H1 (cell line): Measurements from ENCODE around the gene WNT2.

ENCODE experiments used
- CTCF ChIP-seq, 3 experiments: IDR thresholded peaks; 1 replicate in 2 of 3; 2 replicates in 1 of 3; pipeline versions ENCODE4 v1.5.1 to v1.6.1; 2011; ENCODE audit warnings: low read length in 3 of 3, mild to moderate bottlenecking in 3 of 3, inconsistent platforms in 2 of 3, low read depth in 1 of 3, moderate library complexity in 1 of 3; ENCODE audit not compliant: insufficient read depth in 1 of 3; ENCODE audit errors: control extremely low read depth in 1 of 3
- EZH2 ChIP-seq: fragments of 200-600 bp; sonication (generic); IDR thresholded peaks from 2 replicates; pipeline ENCODE4 v1.7.1; 2012; ENCODE audit warnings: low read depth, mild to moderate bottlenecking, moderate library complexity, low read length, inconsistent platforms; ENCODE audit not compliant: severe bottlenecking
- POLR2AphosphoS5 ChIP-seq: IDR thresholded peaks from 2 replicates; pipeline ENCODE4 v1.6.1; 2011; ENCODE audit warnings: low read depth, low read length
- SIN3A ChIP-seq, 2 experiments: IDR thresholded peaks in 1 of 2; conservative IDR thresholded peaks in 1 of 2; 2 replicates each; pipeline ENCODE4 v1.6.1; 2011 to 2012; ENCODE audit warnings: low read length in 2 of 2, improper control_type of control experiment in 1 of 2, low read depth in 1 of 2, mild to moderate bottlenecking in 1 of 2
- YY1 ChIP-seq: IDR thresholded peaks from 2 replicates; pipeline ENCODE4 v1.6.1; 2011; ENCODE audit warnings: low read depth, mild to moderate bottlenecking, low read length
- TF ChIP-seq, protein P1 (sequence below): IDR thresholded peaks from 2 replicates; pipeline ENCODE4 v1.6.1; 2011; ENCODE audit warnings: low read depth, mild to moderate bottlenecking, low read length; ENCODE audit not compliant: insufficient read depth
- TF ChIP-seq, protein P2 (sequence below): IDR thresholded peaks from 2 replicates; pipeline ENCODE4 v1.6.1; 2012; ENCODE audit warnings: inconsistent platforms

GRCh38 chr7:117282239-117282812 is 40.5 kb downstream of the WNT2 start:
- TF ChIP-seq CTCF (IDR thresholded peaks at IDR 0.05; ENCODE audit: control extremely low read depth in 1 of 3, insufficient read depth in 1 of 3, low read depth in 1 of 3, low read length in 3 of 3) (no peak), SIN3A (conservative IDR thresholded peaks at IDR 0.05 in 1 of 2, IDR thresholded peaks at IDR 0.05 in 1 of 2; ENCODE audit: low read depth in 1 of 2, low read length in 2 of 2) (no peak), POLR2AphosphoS5 (no peak), EZH2 (no peak), YY1 (no peak)
- TF ChIP-seq, protein P1, sequence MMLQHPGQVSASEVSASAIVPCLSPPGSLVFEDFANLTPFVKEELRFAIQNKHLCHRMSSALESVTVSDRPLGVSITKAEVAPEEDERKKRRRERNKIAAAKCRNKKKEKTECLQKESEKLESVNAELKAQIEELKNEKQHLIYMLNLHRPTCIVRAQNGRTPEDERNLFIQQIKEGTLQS, result no peak
- TF ChIP-seq, protein P2, sequence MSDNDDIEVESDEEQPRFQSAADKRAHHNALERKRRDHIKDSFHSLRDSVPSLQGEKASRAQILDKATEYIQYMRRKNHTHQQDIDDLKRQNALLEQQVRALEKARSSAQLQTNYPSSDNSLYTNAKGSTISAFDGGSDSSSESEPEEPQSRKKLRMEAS, result no peak
